22Rv1 (cell line): Measurements from ENCODE around the gene SCYL2.
"Not testable (repeated sequence)": the region's sequence is repeated elsewhere in the genome, so short reads cannot be mapped to it uniquely, and the experiment has no call there.

Experiments used
- ZFX ChIP-seq: fragments of 450-650 bp; IDR thresholded peaks from 2 replicates; pipeline ENCODE4 v1.6.1; 2017; ENCODE audit warnings: antibody characterized with exemption, borderline replicate concordance
- TF ChIP-seq, protein P1 (sequence below): fragments of 450-650 bp; IDR thresholded peaks from 2 replicates; pipeline ENCODE4 v1.5.1; 2017; ENCODE audit warnings: mild to moderate bottlenecking

DNA sequence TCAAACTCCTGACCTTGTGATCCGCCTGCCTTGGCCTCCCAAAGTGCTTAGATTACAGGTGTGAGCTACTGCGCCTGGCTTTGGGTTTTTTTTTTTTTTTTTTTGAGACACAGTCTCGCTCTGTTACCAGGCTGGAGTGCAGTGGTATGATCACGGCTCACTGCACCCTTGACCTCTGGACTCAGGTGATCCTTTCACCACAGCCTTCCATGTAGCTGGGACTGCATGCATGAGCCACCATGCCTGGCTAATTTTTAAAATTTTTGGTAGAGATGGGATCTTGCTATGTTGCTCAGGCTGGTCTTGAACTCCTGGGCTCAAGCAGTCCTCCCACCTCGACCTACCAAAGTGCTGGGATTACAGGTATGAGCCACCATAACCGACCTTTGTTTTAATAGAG, 44.8 kb upstream of the SCYL2 start:
- TF ChIP-seq, protein P1, sequence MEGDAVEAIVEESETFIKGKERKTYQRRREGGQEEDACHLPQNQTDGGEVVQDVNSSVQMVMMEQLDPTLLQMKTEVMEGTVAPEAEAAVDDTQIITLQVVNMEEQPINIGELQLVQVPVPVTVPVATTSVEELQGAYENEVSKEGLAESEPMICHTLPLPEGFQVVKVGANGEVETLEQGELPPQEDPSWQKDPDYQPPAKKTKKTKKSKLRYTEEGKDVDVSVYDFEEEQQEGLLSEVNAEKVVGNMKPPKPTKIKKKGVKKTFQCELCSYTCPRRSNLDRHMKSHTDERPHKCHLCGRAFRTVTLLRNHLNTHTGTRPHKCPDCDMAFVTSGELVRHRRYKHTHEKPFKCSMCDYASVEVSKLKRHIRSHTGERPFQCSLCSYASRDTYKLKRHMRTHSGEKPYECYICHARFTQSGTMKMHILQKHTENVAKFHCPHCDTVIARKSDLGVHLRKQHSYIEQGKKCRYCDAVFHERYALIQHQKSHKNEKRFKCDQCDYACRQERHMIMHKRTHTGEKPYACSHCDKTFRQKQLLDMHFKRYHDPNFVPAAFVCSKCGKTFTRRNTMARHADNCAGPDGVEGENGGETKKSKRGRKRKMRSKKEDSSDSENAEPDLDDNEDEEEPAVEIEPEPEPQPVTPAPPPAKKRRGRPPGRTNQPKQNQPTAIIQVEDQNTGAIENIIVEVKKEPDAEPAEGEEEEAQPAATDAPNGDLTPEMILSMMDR: not testable (repeated sequence)
- TF ChIP-seq ZFX: not testable (repeated sequence)
